HFFc6 (cell line): ENCODE data around the gene LHFPL3. TPM values are rescaled to one million over a fixed set of nuclear protein-coding genes. Genes with fewer than 3 reads are reported as not detected.

Experiments used
- DNase-seq: peaks from one replicate; pipeline ENCODE4 v3.0.0-alpha.2; 2018
- H3K27ac Mint-ChIP-seq: 2 replicates; pipeline ENCODE4 v1.8.0; 2020; ENCODE audit warnings: mild to moderate bottlenecking, mixed read lengths
- H3K27me3 Mint-ChIP-seq: 2 replicates; pipeline ENCODE4 v1.8.0; 2021; ENCODE audit warnings: mild to moderate bottlenecking, moderate library complexity, mixed read lengths; ENCODE audit not compliant: insufficient read depth
- H3K36me3 Mint-ChIP-seq: 2 replicates; pipeline ENCODE4 v1.8.0; 2021; ENCODE audit warnings: low read depth, mixed read lengths
- H3K4me1 Mint-ChIP-seq: 2 replicates; pipeline ENCODE4 v1.8.0; 2020; ENCODE audit warnings: low read depth, mixed read lengths
- H3K4me3 Mint-ChIP-seq: 2 replicates; pipeline ENCODE4 v1.8.0; 2020; ENCODE audit warnings: mild to moderate bottlenecking, moderate library complexity, mixed read lengths
- H3K9me3 Mint-ChIP-seq: 2 replicates; pipeline ENCODE4 v1.8.0; 2020; ENCODE audit warnings: mild to moderate bottlenecking, mixed read lengths
- CTCF ChIP-seq: fragments of 200-600 bp; sonication (generic); IDR thresholded peaks from 2 replicates; pipeline ENCODE4 v1.5.0; 2021; ENCODE audit warnings: antibody characterized with exemption, mild to moderate bottlenecking
- total RNA-seq, 6 experiments: library from RNA; stranded (reverse); fragmentation: NEBNext Ultra II Directional; extraction: Animal tissue kit (Norgen Biotek cat#: 25700); gene quantifications; 2 replicates in 1 of 6; 3 replicates in 5 of 6; pipeline ENCODE4 v1.2.3, GENCODE V29; 2021

LHFPL3 gene
- total RNA-seq, 6 experiments from 2014 or later: not detected

GRCh38 chr7:104900525-104901239, 572.3 kb downstream of the LHFPL3 start:
- no peak for TF ChIP-seq CTCF
- Mint-ChIP-seq H3K4me3 (no peak overlapping the region), H3K4me1 (peaks cover 8% of the 10 kb centered on the region), H3K27ac (no peak overlapping the region), H3K27me3 (peaks cover 21% of the 10 kb centered on the region), H3K36me3 (no peaks in the 10 kb centered on the region), H3K9me3 (no peaks in the 10 kb centered on the region)
- no peak for DNase-seq

GRCh38 chr7:104901240-104901619, 572.8 kb downstream of the LHFPL3 start:
- H3K4me1 Mint-ChIP-seq: peaks cover 8% of the 10 kb centered on the region
- no peaks in the 10 kb centered on the region for H3K36me3 Mint-ChIP-seq
- no peak for TF ChIP-seq CTCF
- H3K27me3 Mint-ChIP-seq: peaks cover 24% of the 10 kb centered on the region
- H3K4me3 Mint-ChIP-seq: no peak overlapping the region
- no peaks in the 10 kb centered on the region for H3K9me3 Mint-ChIP-seq
- no peak overlapping the region for H3K27ac Mint-ChIP-seq
- DNase-seq: no peak

DNA sequence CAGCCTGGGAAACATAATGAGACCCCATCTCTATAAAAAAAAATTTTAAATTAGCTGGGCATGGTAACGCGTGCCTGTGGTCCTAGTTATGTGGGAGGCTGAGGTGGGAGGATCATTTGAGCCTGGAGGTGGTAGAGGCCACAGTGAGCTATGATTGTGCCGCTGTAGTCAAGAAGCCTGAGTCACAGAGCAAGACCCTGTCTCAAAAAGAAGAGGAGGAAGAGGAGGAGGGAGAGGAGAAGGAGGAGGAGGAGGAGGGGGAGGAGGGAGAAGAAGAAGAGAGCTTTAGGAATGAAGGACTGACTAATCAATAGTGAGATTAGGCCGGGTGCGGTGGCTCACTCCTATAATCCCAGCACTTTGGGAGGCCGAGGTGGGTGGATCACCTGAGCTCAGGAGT, 573.8 kb downstream of the LHFPL3 start:
- Mint-ChIP-seq H3K4me1 (peaks cover 5% of the 10 kb centered on the region), H3K9me3 (no peaks in the 10 kb centered on the region), H3K36me3 (no peaks in the 10 kb centered on the region), H3K27me3 (peaks cover 27% of the 10 kb centered on the region), H3K27ac (no peak overlapping the region), H3K4me3 (no peak overlapping the region)
- DNase-seq: no peak
- no peak for TF ChIP-seq CTCF

- H3K4me3 Mint-ChIP-seq: no peak overlapping the region
- H3K9me3 Mint-ChIP-seq: no peaks in the 10 kb centered on the region
- no peak for DNase-seq
- H3K27me3 Mint-ChIP-seq: peaks cover 25% of the 10 kb centered on the region
- H3K27ac Mint-ChIP-seq: no peak overlapping the region
- TF ChIP-seq CTCF: no peak
- no peaks in the 10 kb centered on the region for H3K4me1 Mint-ChIP-seq
- no peaks in the 10 kb centered on the region for H3K36me3 Mint-ChIP-seq
Measured at GRCh38 chr7:104903044-104903443, 574.6 kb downstream of the LHFPL3 start.

- H3K27ac Mint-ChIP-seq: no peak overlapping the region
- no peaks in the 10 kb centered on the region for H3K9me3 Mint-ChIP-seq
- no peak overlapping the region for H3K4me3 Mint-ChIP-seq
- H3K4me1 Mint-ChIP-seq: no peaks in the 10 kb centered on the region
- peaks cover 20% of the 10 kb centered on the region for H3K27me3 Mint-ChIP-seq
- no peaks in the 10 kb centered on the region for H3K36me3 Mint-ChIP-seq
- TF ChIP-seq CTCF: no peak
- DNase-seq: no peak
Measured at GRCh38 chr7:104903846-104904245, 575.4 kb downstream of the LHFPL3 start.
